Peyer's patch (tissue), 4 donors: Measurements from ENCODE around the gene ZXDC.

Experiments used
- CTCF ChIP-seq, 6 experiments: fragments of 450-650 bp in 4 of 6; fragments of 200-600 bp in 2 of 6; sonication (generic) in 1 of 6; IDR thresholded peaks; one replicate each; pipeline ENCODE4 v1.5.1; 2017 to 2019; ENCODE audit warnings: antibody characterized with exemption in 6 of 6, mild to moderate bottlenecking in 3 of 6, moderate library complexity in 1 of 6
- POLR2A ChIP-seq, 2 donors: fragments of 450-650 bp; IDR thresholded peaks; one replicate each; pipeline ENCODE4 v1.5.1; 2017; ENCODE audit warnings: antibody characterized with exemption in 2 of 2, mild to moderate bottlenecking in 2 of 2, moderate library complexity in 2 of 2

- TF ChIP-seq CTCF (IDR thresholded peaks at IDR 0.05) (peak in 1 of 6 experiments; percentile 4), POLR2A (IDR thresholded peaks at IDR 0.05) (no peak)
Observed at GRCh38 chr3:126474498-126475412, 936 bp downstream of the ZXDC start.
